GM23248 (cell line): Measurements from ENCODE around the gene NDUFB11.

Experiments
- EZH2 ChIP-seq: fragments of 200-600 bp; sonication (generic); IDR thresholded peaks from 2 replicates; pipeline ENCODE4 v1.6.1; 2018; ENCODE audit warnings: antibody characterized with exemption, mild to moderate bottlenecking; ENCODE audit not compliant: insufficient read depth, poor library complexity, severe bottlenecking
- EZH2phosphoT487 ChIP-seq: fragments of 200-600 bp; sonication (generic); IDR thresholded peaks from 2 replicates; pipeline ENCODE4 v1.6.1; 2018; ENCODE audit warnings: antibody characterized with exemption, moderate library complexity, mild to moderate bottlenecking, low read depth; ENCODE audit not compliant: insufficient read depth

DNA sequence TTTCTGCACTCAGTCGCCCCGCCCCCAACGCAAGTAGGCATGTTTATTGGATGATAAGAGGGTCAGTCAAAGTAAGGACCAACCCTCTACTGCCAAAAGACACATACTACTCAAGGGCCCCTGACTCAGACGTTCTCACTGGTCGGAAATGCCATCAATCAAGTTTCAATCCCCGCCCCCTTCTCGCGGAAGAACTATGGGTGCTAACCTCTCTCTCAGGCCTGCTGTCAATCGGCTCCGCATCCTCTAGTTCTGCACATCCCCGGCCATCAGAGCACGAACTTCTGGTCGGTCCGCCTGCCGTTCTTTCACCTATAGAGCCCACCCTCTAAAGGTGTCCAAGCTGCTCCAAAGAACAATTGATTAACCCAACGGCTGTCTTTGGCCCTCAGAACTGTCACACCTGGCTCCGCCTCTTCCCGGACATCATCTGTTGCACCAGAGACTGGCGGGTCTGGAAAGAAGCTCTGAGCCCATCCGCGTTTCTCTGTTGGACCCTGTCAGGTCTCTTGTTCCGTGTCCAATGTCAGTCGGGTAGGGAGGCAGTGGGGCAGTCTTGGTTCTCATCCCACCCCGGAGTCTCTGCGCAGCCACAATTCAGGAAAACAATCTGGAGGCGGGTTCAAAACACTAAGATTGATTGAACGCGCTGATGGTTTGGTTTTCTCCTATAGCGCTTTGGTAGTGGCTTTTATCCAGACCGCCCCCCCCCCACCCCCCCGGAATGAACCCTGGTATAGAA is 15.2 kb downstream of the NDUFB11 start:
- no peak for TF ChIP-seq EZH2phosphoT487
- TF ChIP-seq EZH2, result no peak
